Stimulated activated CD8-positive, alpha-beta memory T cell treated with anti-CD3 and anti-CD28 coated beads, Interleukin-12 subunit alpha, Interleukin-12 subunit beta, amount 100 ng/mL, for 1 hour (primary cell): ENCODE measurements around the gene HIVEP3.
"Not testable (repeated sequence)": the region's sequence is repeated elsewhere in the genome, so short reads cannot be mapped to it uniquely, and the experiment has no call there.

Experiments used
- DNase-seq: peaks from one replicate; pipeline ENCODE4 v3.0.0-alpha.2; 2020; ENCODE audit warnings: low read depth

Gene HIVEP3

GRCh38 chr1:41580021-41580420 lies 338.7 kb downstream of the HIVEP3 start:
- DNase-seq: no peak

GRCh38 chr1:41578712-41579335 lies 339.9 kb downstream of the HIVEP3 start:
- DNase-seq: no peak

- DNase-seq: no peak
Measured at GRCh38 chr1:41576620-41577019, 342.1 kb downstream of the HIVEP3 start.

GRCh38 chr1:41576206-41576605 lies 342.5 kb downstream of the HIVEP3 start:
- no peak for DNase-seq

GRCh38 chr1:41574842-41575241 lies 343.9 kb downstream of the HIVEP3 start:
- no peak for DNase-seq

GRCh38 chr1:41573785-41574713 lies 344.7 kb downstream of the HIVEP3 start:
- DNase-seq: peak; percentile 70

GRCh38 chr1:41573194-41573593 lies 345.5 kb downstream of the HIVEP3 start:
- no peak for DNase-seq

GRCh38 chr1:41572224-41572623 lies 346.5 kb downstream of the HIVEP3 start:
- DNase-seq: no peak

GRCh38 chr1:41571041-41571440 lies 347.7 kb downstream of the HIVEP3 start:
- DNase-seq: no peak

- DNase-seq: no peak
Measured at GRCh38 chr1:41568204-41568603, 350.5 kb downstream of the HIVEP3 start.

- no peak for DNase-seq
Measured at GRCh38 chr1:41566969-41567368, 351.8 kb downstream of the HIVEP3 start.

- DNase-seq: no peak
Measured at GRCh38 chr1:41566274-41566885, 352.3 kb downstream of the HIVEP3 start.

GRCh38 chr1:41564741-41565475 lies 353.8 kb downstream of the HIVEP3 start:
- DNase-seq: no peak

- no peak for DNase-seq
Measured at GRCh38 chr1:41562328-41562727, 356.4 kb downstream of the HIVEP3 start.

GRCh38 chr1:41560931-41561330 lies 357.8 kb downstream of the HIVEP3 start:
- no peak for DNase-seq

GRCh38 chr1:41560496-41560895 lies 358.2 kb downstream of the HIVEP3 start:
- DNase-seq: no peak

GRCh38 chr1:41559331-41559730 lies 359.4 kb downstream of the HIVEP3 start:
- no peak for DNase-seq

GRCh38 chr1:41558761-41559171 lies 360.0 kb downstream of the HIVEP3 start:
- no peak for DNase-seq

GRCh38 chr1:41557751-41558455 lies 360.8 kb downstream of the HIVEP3 start:
- DNase-seq: no peak

- DNase-seq: not testable (repeated sequence)
Measured at GRCh38 chr1:41554746-41555145, 364.0 kb downstream of the HIVEP3 start.

- DNase-seq: no peak
Measured at GRCh38 chr1:41547781-41548560, 370.8 kb downstream of the HIVEP3 start.
